Fibroblast of peridontal ligament (primary cell): ENCODE data around the gene SEPSECS.
A peak's percentile ranks its signal among the peaks of the same experiment; 100 is the strongest.

Experiments
- DNase-seq: peaks from one replicate; pipeline ENCODE4 v3.0.0-alpha.2; 2010; ENCODE audit errors: extremely low read depth

Gene SEPSECS

GRCh38 chr4:25155947-25156346, 4.3 kb downstream of the SEPSECS start:
- no peak for DNase-seq

- DNase-seq: no peak
Measured at GRCh38 chr4:25154594-25155265, 5.5 kb downstream of the SEPSECS start.

GRCh38 chr4:25146076-25146475, 14.2 kb downstream of the SEPSECS start:
- DNase-seq: no peak

- DNase-seq: peak; percentile 57
Measured at GRCh38 chr4:25144870-25145481, 15.3 kb downstream of the SEPSECS start.

- no peak for DNase-seq
Measured at GRCh38 chr4:25142468-25142867, 17.8 kb downstream of the SEPSECS start.

- DNase-seq: no peak
Measured at GRCh38 chr4:25141592-25141991, 18.7 kb downstream of the SEPSECS start.

- DNase-seq: no peak
Measured at GRCh38 chr4:25133132-25133531, 27.1 kb downstream of the SEPSECS start.

- DNase-seq: no peak
Measured at GRCh38 chr4:25131926-25132325, 28.3 kb downstream of the SEPSECS start.

GRCh38 chr4:25131381-25131780, 28.9 kb downstream of the SEPSECS start:
- no peak for DNase-seq

- no peak for DNase-seq
Measured at GRCh38 chr4:25129917-25130316, 30.3 kb downstream of the SEPSECS start.

GRCh38 chr4:25128671-25129070, 31.6 kb downstream of the SEPSECS start:
- no peak for DNase-seq

GRCh38 chr4:25123236-25123635, 37.0 kb downstream of the SEPSECS start:
- DNase-seq: no peak

- DNase-seq: peak; percentile 48
Measured at GRCh38 chr4:25120146-25120940, 39.9 kb downstream of the SEPSECS start.

- DNase-seq: no peak
Measured at GRCh38 chr4:25117716-25118472, 42.4 kb downstream of the SEPSECS start.

GRCh38 chr4:25117274-25117673, 43.0 kb downstream of the SEPSECS start:
- DNase-seq: no peak

GRCh38 chr4:25113915-25114904, 46.0 kb downstream of the SEPSECS start:
- peak; percentile 38 for DNase-seq

- DNase-seq: no peak
Measured at GRCh38 chr4:25112995-25113380, 47.3 kb downstream of the SEPSECS start.

- no peak for DNase-seq
Measured at GRCh38 chr4:25112366-25112994, 47.8 kb downstream of the SEPSECS start.

- no peak for DNase-seq
Measured at GRCh38 chr4:25111648-25112196, 48.5 kb downstream of the SEPSECS start.
